Adrenal gland (tissue), 5 donors: Measurements from ENCODE around the gene KYNU.

Experiments
- POLR2A ChIP-seq, 2 donors: fragments of 450-650 bp; IDR thresholded peaks; one replicate each; pipeline ENCODE4 v1.6.1; 2017; ENCODE audit warnings: antibody characterized with exemption in 2 of 2, mild to moderate bottlenecking in 2 of 2, moderate library complexity in 1 of 2
- TF ChIP-seq, protein P1 (sequence below), 6 experiments: fragments of 450-650 bp in 4 of 6; fragments of 200-600 bp in 2 of 6; sonication (generic) in 1 of 6; IDR thresholded peaks; 1 replicate in 5 of 6; 2 replicates in 1 of 6; pipeline versions ENCODE4 v1.5.1 to v1.8.0; 2016 to 2021; ENCODE audit warnings: antibody characterized with exemption in 6 of 6, mild to moderate bottlenecking in 2 of 6, moderate library complexity in 1 of 6
- donor health status: DM: no; HTN: no; CAD: no.

DNA sequence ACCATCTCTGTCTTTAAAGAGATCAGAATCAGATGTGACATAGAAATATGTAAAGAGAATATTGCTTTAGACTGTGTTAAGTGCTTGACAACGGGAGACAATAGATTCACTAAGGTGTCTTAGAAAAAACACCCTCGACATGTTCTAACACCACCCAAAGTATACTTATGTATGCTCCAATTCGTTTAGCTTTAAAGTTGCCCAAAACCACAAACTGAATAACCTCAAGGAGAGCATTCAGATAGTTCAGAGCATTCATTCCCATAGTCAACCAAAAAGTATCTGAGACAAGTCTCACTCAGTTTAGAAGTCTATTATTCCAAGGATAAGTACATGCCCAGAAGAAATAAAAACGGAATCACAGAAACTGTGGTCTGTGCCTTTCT, 96.4 kb downstream of the KYNU start:
- TF ChIP-seq POLR2A (IDR thresholded peaks at IDR 0.05) = no peak
- TF ChIP-seq, protein P1, sequence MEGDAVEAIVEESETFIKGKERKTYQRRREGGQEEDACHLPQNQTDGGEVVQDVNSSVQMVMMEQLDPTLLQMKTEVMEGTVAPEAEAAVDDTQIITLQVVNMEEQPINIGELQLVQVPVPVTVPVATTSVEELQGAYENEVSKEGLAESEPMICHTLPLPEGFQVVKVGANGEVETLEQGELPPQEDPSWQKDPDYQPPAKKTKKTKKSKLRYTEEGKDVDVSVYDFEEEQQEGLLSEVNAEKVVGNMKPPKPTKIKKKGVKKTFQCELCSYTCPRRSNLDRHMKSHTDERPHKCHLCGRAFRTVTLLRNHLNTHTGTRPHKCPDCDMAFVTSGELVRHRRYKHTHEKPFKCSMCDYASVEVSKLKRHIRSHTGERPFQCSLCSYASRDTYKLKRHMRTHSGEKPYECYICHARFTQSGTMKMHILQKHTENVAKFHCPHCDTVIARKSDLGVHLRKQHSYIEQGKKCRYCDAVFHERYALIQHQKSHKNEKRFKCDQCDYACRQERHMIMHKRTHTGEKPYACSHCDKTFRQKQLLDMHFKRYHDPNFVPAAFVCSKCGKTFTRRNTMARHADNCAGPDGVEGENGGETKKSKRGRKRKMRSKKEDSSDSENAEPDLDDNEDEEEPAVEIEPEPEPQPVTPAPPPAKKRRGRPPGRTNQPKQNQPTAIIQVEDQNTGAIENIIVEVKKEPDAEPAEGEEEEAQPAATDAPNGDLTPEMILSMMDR (IDR thresholded peaks at IDR 0.05) = no peak
